ENCODE results near the gene PTPN20. TPM values are rescaled to one million over a fixed set of nuclear protein-coding genes. Genes with fewer than 3 reads are reported as not detected.

The PTPN20 gene
- total RNA-seq, 1 experiment from 2014 or later, result not detected

- no peak for TF ChIP-seq CTCF (conservative IDR thresholded peaks at IDR 0.05)
- Histone ChIP-seq H2BK5ac (ENCODE audit: insufficient read length, low read length) (no peak overlapping the region), H2BK12ac (ENCODE audit: insufficient read length, low read depth, low read length) (no peak overlapping the region), H2BK15ac (ENCODE audit: low read depth, low read length) (no peak overlapping the region), H3K4me1 (ENCODE audit: insufficient read depth, low read length) (no peaks in the 10 kb centered on the region), H3K27me3 (ENCODE audit: insufficient read depth, low read length) (no peaks in the 10 kb centered on the region), H3K9me3 (ENCODE audit: control insufficient read depth, low read depth, low read length) (no peaks in the 10 kb centered on the region), H3K23me2 (ENCODE audit: insufficient read length, low read depth, low read length, poor library complexity, severe bottlenecking) (no peaks in the 10 kb centered on the region), H3K4me2 (ENCODE audit: insufficient read depth, insufficient read length, low read length) (no peak overlapping the region), H4K8ac (replicated peaks; ENCODE audit: insufficient read length, low read depth, low read length) (no peak overlapping the region), H4K5ac (ENCODE audit: insufficient read length, low read depth, low read length) (no peak overlapping the region), H2AFZ (ENCODE audit: low read length) (no peak overlapping the region), H3K9ac (ENCODE audit: extremely low read depth, insufficient read length, low read length) (no peak overlapping the region), H3K18ac (ENCODE audit: insufficient read length, low read depth, low read length) (no peak overlapping the region), H4K91ac (ENCODE audit: insufficient read length, low read depth, low read length) (no peak overlapping the region), H3K79me2 (ENCODE audit: insufficient read depth, low read length) (no peaks in the 10 kb centered on the region), H3K4ac (ENCODE audit: low read depth, low read length) (no peak overlapping the region), H3T11ph (ENCODE audit: low read length) (no peak overlapping the region), H4K20me1 (ENCODE audit: control insufficient read depth, insufficient read depth, insufficient read length) (no peaks in the 10 kb centered on the region), H3K14ac (ENCODE audit: insufficient read depth, low read length) (no peak overlapping the region), H2AK5ac (ENCODE audit: insufficient read length, low read length) (no peak overlapping the region), H2BK120ac (ENCODE audit: low read depth, low read length, poor library complexity, severe bottlenecking) (no peak overlapping the region), H3K27ac (ENCODE audit: insufficient read length, low read depth, low read length) (no peak overlapping the region), H2BK20ac (ENCODE audit: low read depth, low read length, poor library complexity, severe bottlenecking) (no peak overlapping the region), H3K56ac (ENCODE audit: insufficient read length, low read depth, low read length) (no peak overlapping the region), H3K79me1 (ENCODE audit: insufficient read depth, low read depth, low read length, poor library complexity, severe bottlenecking) (no peaks in the 10 kb centered on the region), H3K23ac (ENCODE audit: insufficient read length, low read depth, low read length) (no peak overlapping the region)
- no peak for DNase-seq
- Mint-ChIP-seq H3K27ac (peak overlapping the region in 1 of 3 experiments; percentile 23; a peak in 1 of 7 replicates), H3K9me3 (no peaks in the 10 kb centered on the region), H3K4me3 (no peak overlapping the region), H3K4me1 (peaks cover 8 to 10% of the 10 kb centered on the region in 2 experiments; a peak in 3 of 4 replicates), H3K36me3 (ENCODE audit: insufficient read depth in 1 of 3, low read depth in 3 of 3) (no peaks in the 10 kb centered on the region), H3K27me3 (ENCODE audit: low read depth) (no peaks in the 10 kb centered on the region; the same call in 1 of the 2 replicates)
- WGBS (ENCODE audit: extremely low coverage, insufficient read length, low lambda C conversion rate), result no CpG with 5 or more reads among the region's 15 CpGs
These were observed 132.8 kb downstream of the PTPN20 start for GRCh38 chr10:47043928-47044538.

Measured in H9 (cell line).